Natural killer cell (primary cell): ENCODE measurements around the gene ADPRH. TPM values are rescaled to one million over a fixed set of nuclear protein-coding genes. Genes with fewer than 3 reads are reported as not detected.
A peak's percentile ranks its signal among the peaks of the same experiment; 100 is the strongest.

Experiments
- ATAC-seq, 3 donors: fragments of 150-1000 bp in 2 of 3; fragments of 200-7000 bp in 1 of 3; cut with Tn5 transposase; 1 replicate in 1 of 3; 2 replicates in 2 of 3; pipeline ENCODE4 v1.10.0; 2021; ENCODE audit warnings: mild to moderate bottlenecking in 2 of 3, moderate library complexity in 2 of 3
- DNase-seq, 2 donors: peaks; one replicate each; pipeline versions ENCODE4 v3.0.0 to v3.0.0-alpha.2; 2013 to 2021; ENCODE audit warnings: mixed read lengths in 1 of 2
- H3K27ac ChIP-seq: one replicate; pipeline ENCODE4 v1.5.1; 2013; ENCODE audit warnings: mild to moderate bottlenecking, low read length
- H3K27me3 ChIP-seq: one replicate; pipeline ENCODE4 v1.6.1; 2013; ENCODE audit warnings: low read length; ENCODE audit not compliant: control insufficient read depth, insufficient read depth
- H3K36me3 ChIP-seq: one replicate; pipeline ENCODE4 v1.6.1; 2013; ENCODE audit warnings: low read length; ENCODE audit not compliant: control insufficient read depth, insufficient read depth
- H3K4me1 ChIP-seq: one replicate; pipeline ENCODE4 v1.6.1; 2013; ENCODE audit warnings: low read length; ENCODE audit not compliant: control insufficient read depth, insufficient read depth
- H3K4me3 ChIP-seq: one replicate; pipeline ENCODE4 v1.5.1; 2013; ENCODE audit warnings: low read length
- H3K9me3 ChIP-seq: one replicate; pipeline ENCODE4 v1.6.1; 2013; ENCODE audit warnings: low read length; ENCODE audit not compliant: control insufficient read depth, insufficient read depth
- H3K27ac Mint-ChIP-seq, 2 donors: one replicate each; pipeline ENCODE4 v1.8.0; 2022; ENCODE audit warnings: mild to moderate bottlenecking in 2 of 2, mixed read lengths in 2 of 2, moderate library complexity in 1 of 2
- H3K27me3 Mint-ChIP-seq, 2 donors: one replicate each; pipeline ENCODE4 v1.8.0; 2022; ENCODE audit warnings: low read depth in 2 of 2, mixed read lengths in 2 of 2
- H3K36me3 Mint-ChIP-seq: one replicate; pipeline ENCODE4 v1.8.0; 2022; ENCODE audit warnings: mixed read lengths
- H3K4me1 Mint-ChIP-seq, 2 donors: one replicate each; pipeline ENCODE4 v1.8.0; 2022; ENCODE audit warnings: mixed read lengths in 2 of 2
- H3K4me3 Mint-ChIP-seq: one replicate; pipeline ENCODE4 v1.8.0; 2022; ENCODE audit warnings: mild to moderate bottlenecking, moderate library complexity, mixed read lengths
- H3K9me3 Mint-ChIP-seq, 2 donors: one replicate each; pipeline ENCODE4 v1.8.0; 2022; ENCODE audit warnings: mixed read lengths in 2 of 2
- CTCF ChIP-seq: fragments of 200-600 bp; IDR thresholded peaks from one replicate; pipeline ENCODE4 v1.8.0; 2022; ENCODE audit warnings: antibody characterized with exemption
- WGBS: methylation state at CpG from one replicate; pipeline ENCODE4 v1.1.7; 2013; ENCODE audit warnings: missing lambda C conversion rate; ENCODE audit not compliant: insufficient coverage; 5-methylcytosine and 5-hydroxymethylcytosine counted together
- intact Hi-C: fragments of 100-400 bp; cut with micrococcal nuclease; formaldehyde crosslinking; loops from one replicate; pipeline ENCODE4 v1.14.2; 2022
- total RNA-seq, 4 donors: library from RNA; stranded (reverse); fragments of 120-200 nt in 1 of 4; gene quantifications; one replicate each; pipeline versions ENCODE4 v1.2.3 to v1.2.4, GENCODE V29; 2013 to 2022

The ADPRH gene
- 1 to 10 TPM; 3.8 to 6.2 (median 4.5) TPM for total RNA-seq
- total RNA-seq (2013), result 5.4 TPM

GRCh38 chr3:119579366-119580066 lies at the start of gene ADPRH:
ADPRH (plus strand) TSS chr3:119579492; CDS start chr3:119582170, 2,678 bp downstream.
- intact Hi-C loops, result loop anchor here (5.0 kb wide), 1 partner anchor 82 kb away; the partner anchor contains the start of gene TIMMDC1
- no peaks in the 10 kb centered on the region for H3K9me3 ChIP-seq
- H3K27ac Mint-ChIP-seq, result peak within 1 kb of the TSS; percentile 85 to 88
- WGBS, result 1% methylated on average over 68 of the region's 68 CpGs
- peaks cover 12 to 18% of the 10 kb centered on the region in 2 donors for H3K4me1 Mint-ChIP-seq
- no peaks in the 10 kb centered on the region for H3K9me3 Mint-ChIP-seq
- no peaks in the 10 kb centered on the region for H3K27me3 ChIP-seq
- peak within 1 kb of the TSS; percentile 93 for H3K27ac ChIP-seq
- H3K4me3 ChIP-seq, result peak within 1 kb of the TSS; percentile 74
- no peaks in the 10 kb centered on the region for H3K36me3 Mint-ChIP-seq
- TF ChIP-seq CTCF, result no peak
- H3K27me3 Mint-ChIP-seq, result no peaks in the 10 kb centered on the region
- peak within 1 kb of the TSS; percentile 91 for H3K4me3 Mint-ChIP-seq
- DNase-seq (peak; percentile 51 to 54), ATAC-seq (peak; percentile 75 to 84 (median 78))
- peaks cover 14% of the 10 kb centered on the region for H3K4me1 ChIP-seq
- no peaks in the 10 kb centered on the region for H3K36me3 ChIP-seq

GRCh38 chr3:119529883-119530282 lies 49.4 kb upstream of the ADPRH start:
- DNase-seq (no peak), ATAC-seq (no peak)
- Mint-ChIP-seq H3K9me3 (no peaks in the 10 kb centered on the region), H3K27me3 (no peaks in the 10 kb centered on the region), H3K36me3 (peaks cover 9% of the 10 kb centered on the region), H3K27ac (no peak overlapping the region), H3K4me1 (no peaks in the 10 kb centered on the region), H3K4me3 (no peak overlapping the region)
- Histone ChIP-seq H3K9me3 (no peaks in the 10 kb centered on the region), H3K4me1 (no peaks in the 10 kb centered on the region), H3K4me3 (no peak overlapping the region), H3K27ac (no peak overlapping the region), H3K36me3 (peaks cover 9% of the 10 kb centered on the region), H3K27me3 (no peaks in the 10 kb centered on the region)
- no peak for TF ChIP-seq CTCF
- intact Hi-C loops, result no loop called here

- H3K27me3 Mint-ChIP-seq, result no peaks in the 10 kb centered on the region
- H3K27ac ChIP-seq, result no peak overlapping the region
- intact Hi-C loops, result no loop called here
Measured at GRCh38 chr3:119530456-119530855, 48.8 kb upstream of the ADPRH start.

More at GRCh38 chr3:119530456-119530855, 48.8 kb upstream of the ADPRH start:
- Histone ChIP-seq H3K27me3 (no peaks in the 10 kb centered on the region), H3K4me3 (no peak overlapping the region), H3K36me3 (peaks cover 3% of the 10 kb centered on the region), H3K4me1 (no peaks in the 10 kb centered on the region), H3K9me3 (no peaks in the 10 kb centered on the region)
- H3K4me1 Mint-ChIP-seq, result no peaks in the 10 kb centered on the region
- no peak for DNase-seq
- no peak for ATAC-seq
- WGBS, result 86% methylated on average over 2 of the region's 2 CpGs
- no peak for TF ChIP-seq CTCF
- no peak overlapping the region for H3K27ac Mint-ChIP-seq
- no peaks in the 10 kb centered on the region for H3K9me3 Mint-ChIP-seq
- no peak overlapping the region for H3K4me3 Mint-ChIP-seq
- peaks cover 5% of the 10 kb centered on the region for H3K36me3 Mint-ChIP-seq
